GM18526 (cell line): ENCODE data around the gene HOPX.

Source experiments
- POLR2A ChIP-seq: IDR thresholded peaks from 3 replicates; pipeline ENCODE4 v1.6.1; 2011; ENCODE audit not compliant: insufficient read length; ENCODE audit errors: extremely low read depth

Gene HOPX

DNA sequence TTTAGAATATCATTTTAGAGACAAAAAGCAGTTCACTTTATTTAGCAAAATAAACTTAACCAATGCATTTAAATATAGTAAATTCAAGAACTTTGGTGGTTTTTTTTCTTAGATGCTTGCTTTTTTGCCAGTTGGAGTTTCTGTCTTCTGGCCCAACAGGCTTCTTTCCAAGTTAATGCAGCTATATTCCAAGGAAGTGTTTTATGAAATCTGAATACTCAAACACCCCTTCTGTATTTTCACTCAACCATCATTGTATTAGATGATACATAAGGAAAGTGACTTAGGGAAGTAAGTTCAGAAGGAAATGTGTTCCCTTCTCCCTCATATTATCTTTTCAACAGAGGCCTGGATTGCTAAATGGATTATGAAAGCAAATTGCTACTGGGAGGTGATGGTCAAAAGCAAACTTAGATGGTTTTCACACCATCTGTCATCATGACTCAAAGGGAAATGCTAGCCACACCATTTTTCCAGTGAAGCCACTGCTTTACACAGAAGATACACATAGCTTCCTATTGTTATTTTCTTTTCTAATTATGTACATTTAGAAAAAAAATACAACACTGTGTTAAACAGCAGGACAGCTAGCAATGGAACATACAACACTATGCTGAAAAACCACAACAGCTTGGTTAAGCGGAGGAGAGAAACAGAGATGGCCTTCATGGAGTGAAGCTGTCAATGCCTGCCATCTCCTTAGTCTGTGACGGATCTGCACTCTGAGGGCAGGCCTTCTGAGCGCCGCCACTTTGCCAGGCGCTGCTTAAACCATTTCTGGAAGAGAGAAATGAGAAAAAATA is 32.9 kb downstream of the HOPX start:
- TF ChIP-seq POLR2A, result no peak

GRCh38 chr4:56646341-56646740 is 34.8 kb downstream of the HOPX start:
- TF ChIP-seq POLR2A, result no peak

GRCh38 chr4:56643596-56643995 is 37.5 kb downstream of the HOPX start:
- no peak for TF ChIP-seq POLR2A

DNA sequence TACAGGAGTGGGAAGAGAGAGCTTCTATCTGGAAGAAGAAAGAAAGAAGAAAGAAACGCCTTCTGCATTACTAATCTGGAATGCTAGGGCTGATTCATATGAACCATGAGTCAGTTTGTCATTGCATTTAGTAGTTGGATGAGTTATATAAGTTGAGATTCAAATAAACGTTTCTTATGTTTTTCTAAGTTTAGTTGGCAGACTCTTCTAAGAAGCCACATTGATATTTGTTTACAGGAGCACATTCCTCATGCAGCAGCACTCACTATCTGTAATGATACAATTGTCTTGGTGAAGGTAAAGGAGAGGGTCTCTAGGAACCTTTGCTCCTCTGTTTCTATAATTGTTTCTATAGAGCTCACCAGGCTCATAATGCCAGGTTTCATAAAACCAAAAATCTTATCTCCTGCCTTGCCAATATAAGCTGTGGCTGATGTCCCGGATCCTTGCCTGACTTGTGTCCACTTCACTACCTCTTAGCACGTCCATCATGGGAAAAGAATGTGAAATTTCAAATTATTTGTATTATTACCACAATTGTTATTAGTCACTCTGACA is 39.5 kb downstream of the HOPX start:
- TF ChIP-seq POLR2A, result no peak

DNA sequence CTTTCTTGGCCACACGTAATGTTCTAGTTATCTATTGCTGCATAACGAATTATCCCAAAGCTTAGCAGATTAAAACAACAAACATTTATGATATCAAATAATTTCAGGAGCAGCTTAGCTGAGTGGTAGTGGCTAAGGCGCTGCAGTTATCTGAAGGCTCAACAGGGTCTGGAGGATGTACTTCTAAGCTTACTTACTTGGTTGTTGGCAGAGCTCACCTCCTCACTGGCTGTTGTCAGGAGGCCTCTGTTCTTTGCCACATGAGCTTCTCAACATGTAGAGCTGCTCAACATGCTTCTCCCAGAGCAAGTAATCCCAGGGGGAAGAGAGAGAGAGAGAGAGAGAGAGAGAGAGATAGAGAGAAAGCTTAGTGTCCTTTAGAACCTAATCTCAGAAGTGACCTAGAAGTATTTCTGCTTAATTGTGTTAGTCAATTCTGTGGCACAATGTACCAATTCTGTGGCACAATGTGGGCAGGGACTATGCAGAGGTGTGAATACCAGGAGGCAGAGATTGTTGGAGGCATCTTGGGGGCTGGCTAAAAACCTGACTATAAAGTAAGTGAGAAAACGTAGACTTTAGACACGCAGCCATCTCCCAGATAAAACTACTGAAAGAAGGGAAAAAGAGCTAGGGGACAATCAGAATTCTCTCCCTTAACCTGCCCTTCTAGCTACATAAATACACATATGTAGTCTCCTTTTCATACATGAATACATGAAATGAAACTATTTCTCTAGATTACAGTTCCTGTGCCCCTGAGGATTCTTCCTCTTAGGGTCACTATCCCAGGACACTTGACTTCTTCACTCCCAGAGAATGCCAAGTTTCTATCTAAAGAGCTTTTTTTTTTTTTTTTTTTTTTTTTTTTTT is 40.2 kb downstream of the HOPX start:
- no peak for TF ChIP-seq POLR2A

GRCh38 chr4:56637791-56638190 is 43.3 kb downstream of the HOPX start:
- no peak for TF ChIP-seq POLR2A

- TF ChIP-seq POLR2A, result no peak
Observed at GRCh38 chr4:56637154-56637553, 43.9 kb downstream of the HOPX start.

DNA sequence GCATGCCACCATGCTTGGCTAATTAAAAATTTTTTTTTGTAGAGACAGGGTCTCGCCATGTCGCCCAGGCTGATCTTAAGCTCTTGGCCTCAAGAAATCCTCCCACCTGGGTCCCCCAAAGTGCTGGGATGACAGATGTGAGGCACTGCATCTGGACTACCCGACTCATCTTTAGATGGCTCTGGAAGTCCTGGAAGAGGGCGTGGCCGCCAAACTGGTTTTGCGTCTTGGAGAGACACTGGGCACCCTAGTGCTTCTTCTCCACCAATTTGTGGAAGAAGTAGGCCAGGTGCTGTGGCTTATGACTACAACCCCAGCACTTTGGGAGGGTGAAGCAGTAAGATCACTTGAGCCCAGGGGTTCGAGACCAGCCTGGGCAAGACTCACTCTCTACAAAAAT is 47.6 kb downstream of the HOPX start:
- no peak for TF ChIP-seq POLR2A

DNA sequence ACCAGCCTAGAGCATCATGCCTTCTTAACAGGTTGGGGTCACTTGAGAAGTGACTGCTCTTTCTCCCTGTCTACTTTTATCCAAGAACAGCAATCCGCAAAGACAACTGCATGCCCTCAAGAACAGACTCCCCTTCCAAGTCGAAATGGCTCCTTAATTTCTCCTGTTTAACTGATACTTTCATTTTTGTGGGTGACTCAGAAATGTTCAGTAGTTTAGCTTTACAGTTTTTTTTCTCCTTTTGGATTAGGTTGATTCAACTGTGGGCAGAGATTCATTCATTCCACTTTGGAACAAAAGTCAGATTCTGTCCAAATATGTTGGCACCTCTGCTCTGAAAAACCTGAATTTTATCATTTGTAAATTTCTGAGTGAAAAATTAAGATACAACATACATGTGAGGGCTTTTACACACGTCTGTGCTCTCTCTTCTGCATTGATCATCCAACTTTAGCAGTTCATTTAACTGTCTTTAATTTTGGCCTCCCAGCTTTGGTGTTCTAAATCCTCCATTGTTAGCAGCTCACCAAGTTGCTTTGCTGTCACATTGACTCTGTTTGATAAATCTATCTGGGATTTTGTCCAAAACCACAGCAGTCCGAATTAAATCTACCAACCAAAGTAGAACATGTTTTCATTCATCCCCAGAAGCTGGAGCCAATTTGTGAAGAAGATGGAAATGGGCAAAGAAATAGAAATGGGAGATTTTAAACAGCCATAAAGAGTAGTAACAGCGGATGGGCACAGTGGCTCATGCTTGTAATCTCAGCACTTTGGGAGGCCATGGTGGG is 50.0 kb downstream of the HOPX start:
- no peak for TF ChIP-seq POLR2A

DNA sequence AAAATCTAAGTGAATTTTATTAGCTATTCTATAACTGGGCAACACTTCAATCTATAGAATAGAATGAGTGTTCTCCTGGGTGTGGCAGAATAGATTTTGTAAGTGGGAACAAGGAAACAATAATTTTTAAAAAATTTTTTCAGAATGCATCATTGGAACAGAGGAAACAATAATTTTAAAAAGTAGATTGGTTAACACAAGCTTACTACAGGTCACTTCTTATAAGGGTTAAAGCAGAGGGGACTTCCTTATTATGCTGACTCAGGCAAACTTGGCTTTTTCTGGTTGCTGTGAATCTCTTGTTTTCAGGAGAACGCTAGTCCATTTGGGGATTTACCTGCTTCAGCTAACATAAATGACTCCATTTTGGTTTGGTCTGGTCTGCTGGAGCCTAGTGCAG is 52.5 kb downstream of the HOPX start:
- TF ChIP-seq POLR2A, result no peak

GRCh38 chr4:56627985-56628384 is 53.1 kb downstream of the HOPX start:
- no peak for TF ChIP-seq POLR2A

DNA sequence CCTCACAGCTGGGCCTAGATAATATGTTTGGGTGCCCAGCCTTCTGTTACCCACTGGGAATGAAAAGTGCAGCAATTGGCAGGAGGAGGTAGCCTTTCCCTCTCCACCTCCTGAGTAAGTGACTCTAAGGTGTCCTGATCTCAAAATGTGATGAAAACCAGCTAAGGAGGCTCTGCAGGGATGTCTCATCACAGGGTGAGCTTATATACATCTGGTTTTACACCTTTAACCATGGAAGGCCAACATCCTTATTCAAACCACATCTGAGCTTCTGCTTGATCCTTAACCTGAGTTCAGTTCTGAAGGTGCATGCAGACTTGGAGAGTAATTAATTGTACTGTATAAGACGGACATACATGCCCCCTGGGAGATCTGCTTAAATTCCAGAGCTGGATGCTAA is 53.7 kb downstream of the HOPX start:
- no peak for TF ChIP-seq POLR2A

DNA sequence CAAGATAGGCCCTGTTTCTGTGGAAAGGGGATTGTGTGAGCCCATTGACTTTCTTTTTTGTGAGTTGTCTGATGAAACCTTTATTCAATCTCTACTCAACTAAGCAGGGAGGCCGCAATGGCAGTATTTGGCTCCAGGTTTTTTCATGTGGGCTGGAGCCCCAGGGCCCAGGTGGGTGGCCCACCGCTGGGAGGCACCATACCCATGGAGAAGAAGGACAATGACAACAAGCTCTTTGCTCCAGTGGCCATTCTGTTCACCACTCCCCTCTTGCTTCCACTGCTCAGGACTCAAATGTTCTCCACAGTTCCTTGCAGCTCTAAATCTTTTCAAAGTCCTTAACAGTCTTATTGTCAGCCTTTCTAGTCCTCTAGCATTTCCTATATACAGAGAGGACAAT is 54.1 kb downstream of the HOPX start:
- TF ChIP-seq POLR2A, result no peak

DNA sequence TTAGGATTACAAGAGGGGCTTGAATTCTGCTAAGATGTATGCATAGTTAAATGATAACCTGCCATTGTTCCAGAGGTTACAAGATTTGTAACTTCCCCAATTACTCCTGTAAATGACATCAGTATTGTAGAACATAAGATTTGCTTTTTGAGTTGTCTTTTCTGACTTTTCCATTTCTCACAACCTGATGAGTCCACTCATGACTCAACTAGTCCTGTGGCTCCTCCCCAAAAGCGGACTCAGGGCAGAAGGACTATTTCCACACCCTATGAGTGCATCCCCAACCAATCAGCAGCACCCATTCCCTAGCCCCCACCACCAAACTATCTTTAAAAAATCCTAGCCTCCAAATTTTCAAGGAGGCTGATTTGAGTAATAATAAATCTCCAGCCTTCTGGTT is 54.7 kb downstream of the HOPX start:
- no peak for TF ChIP-seq POLR2A

GRCh38 chr4:56622176-56622575 is 58.9 kb downstream of the HOPX start:
- TF ChIP-seq POLR2A, result no peak

DNA sequence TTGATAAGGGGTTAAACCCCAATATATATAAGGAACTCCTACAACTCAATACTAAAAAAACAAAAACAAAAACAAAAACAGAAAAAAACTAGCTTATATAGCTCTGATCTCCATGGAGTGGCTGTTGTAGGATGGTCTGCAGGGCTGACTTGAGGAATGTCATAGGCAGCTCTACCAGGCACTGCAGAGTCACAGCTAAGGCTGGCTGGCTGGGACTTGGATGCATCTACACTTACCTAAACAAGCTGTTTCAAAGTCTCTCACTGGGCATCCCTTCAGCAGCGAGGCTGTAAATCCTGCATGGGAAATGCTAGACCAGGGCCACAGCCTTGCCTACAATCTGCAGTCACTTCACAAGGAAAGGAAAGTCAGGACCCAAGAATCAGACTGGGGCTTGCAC is 61.3 kb downstream of the HOPX start:
- TF ChIP-seq POLR2A, result no peak

DNA sequence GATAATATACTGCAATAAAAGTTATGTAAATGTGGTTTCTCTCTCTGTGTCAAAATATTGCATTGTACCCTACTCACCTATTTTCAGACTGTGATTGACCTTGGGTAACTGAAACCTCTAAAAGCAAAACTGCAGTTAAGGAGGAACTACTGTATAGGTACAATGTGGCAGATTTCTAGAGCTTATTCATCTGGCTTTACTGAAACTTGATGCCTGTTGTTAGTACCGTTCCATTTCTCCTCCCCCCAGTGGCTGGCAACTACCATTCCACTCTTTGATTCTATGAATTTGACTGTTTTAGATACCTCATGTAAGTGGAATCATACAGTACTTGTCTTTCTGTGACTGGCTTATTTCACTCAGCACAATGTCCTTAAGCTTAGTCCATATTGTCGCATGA is 61.9 kb downstream of the HOPX start:
- TF ChIP-seq POLR2A, result no peak
